Neural cell (in vitro differentiated cells): ENCODE measurements around the gene OVCA2.

ENCODE experiments used
- EZH2 ChIP-seq: fragments of 200-600, 300-800 bp; shearing (Covaris generic), sonication (generic); IDR thresholded peaks from 2 replicates; pipeline ENCODE4 v1.6.1; 2014; ENCODE audit warnings: antibody characterized with exemption, low read length, borderline replicate concordance, mild to moderate bottlenecking; ENCODE audit not compliant: insufficient read depth, poor library complexity, severe bottlenecking
- POLR2AphosphoS5 ChIP-seq: IDR thresholded peaks from 2 replicates; pipeline ENCODE4 v1.6.1; 2012
- TF ChIP-seq, protein P1 (sequence below): fragments of 450-650 bp; IDR thresholded peaks from 2 replicates; pipeline ENCODE4 v1.5.1; 2014; ENCODE audit warnings: antibody characterized with exemption, mild to moderate bottlenecking, moderate library complexity; ENCODE audit not compliant: poor library complexity, severe bottlenecking
- TF ChIP-seq, protein P2 (sequence below): IDR thresholded peaks from 2 replicates; pipeline ENCODE4 v1.6.1; 2012; ENCODE audit warnings: borderline replicate concordance

DNA sequence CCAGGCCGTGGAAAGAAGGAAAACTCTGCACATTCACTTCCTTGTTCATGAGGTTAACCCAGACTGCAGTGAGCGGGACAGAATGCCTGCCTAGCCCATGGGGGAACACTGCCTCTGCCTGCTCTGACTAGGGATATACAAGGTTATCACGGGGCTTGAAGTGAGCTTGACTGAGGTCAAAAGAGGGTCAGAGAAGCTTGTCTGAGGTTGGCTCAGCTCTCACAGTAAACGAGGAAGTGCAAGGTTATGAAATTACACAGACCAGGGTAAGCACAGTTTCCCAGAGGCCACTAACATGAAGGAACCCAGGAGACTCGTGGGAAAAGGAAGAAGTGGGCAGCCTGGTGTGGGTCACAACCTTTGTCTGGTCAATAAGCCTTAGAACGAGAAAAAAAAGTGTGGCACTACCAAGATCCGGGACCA lies 41.8 kb downstream of the OVCA2 start:
- TF ChIP-seq, protein P1, sequence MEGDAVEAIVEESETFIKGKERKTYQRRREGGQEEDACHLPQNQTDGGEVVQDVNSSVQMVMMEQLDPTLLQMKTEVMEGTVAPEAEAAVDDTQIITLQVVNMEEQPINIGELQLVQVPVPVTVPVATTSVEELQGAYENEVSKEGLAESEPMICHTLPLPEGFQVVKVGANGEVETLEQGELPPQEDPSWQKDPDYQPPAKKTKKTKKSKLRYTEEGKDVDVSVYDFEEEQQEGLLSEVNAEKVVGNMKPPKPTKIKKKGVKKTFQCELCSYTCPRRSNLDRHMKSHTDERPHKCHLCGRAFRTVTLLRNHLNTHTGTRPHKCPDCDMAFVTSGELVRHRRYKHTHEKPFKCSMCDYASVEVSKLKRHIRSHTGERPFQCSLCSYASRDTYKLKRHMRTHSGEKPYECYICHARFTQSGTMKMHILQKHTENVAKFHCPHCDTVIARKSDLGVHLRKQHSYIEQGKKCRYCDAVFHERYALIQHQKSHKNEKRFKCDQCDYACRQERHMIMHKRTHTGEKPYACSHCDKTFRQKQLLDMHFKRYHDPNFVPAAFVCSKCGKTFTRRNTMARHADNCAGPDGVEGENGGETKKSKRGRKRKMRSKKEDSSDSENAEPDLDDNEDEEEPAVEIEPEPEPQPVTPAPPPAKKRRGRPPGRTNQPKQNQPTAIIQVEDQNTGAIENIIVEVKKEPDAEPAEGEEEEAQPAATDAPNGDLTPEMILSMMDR = no peak
- TF ChIP-seq EZH2 = no peak
- TF ChIP-seq, protein P2, sequence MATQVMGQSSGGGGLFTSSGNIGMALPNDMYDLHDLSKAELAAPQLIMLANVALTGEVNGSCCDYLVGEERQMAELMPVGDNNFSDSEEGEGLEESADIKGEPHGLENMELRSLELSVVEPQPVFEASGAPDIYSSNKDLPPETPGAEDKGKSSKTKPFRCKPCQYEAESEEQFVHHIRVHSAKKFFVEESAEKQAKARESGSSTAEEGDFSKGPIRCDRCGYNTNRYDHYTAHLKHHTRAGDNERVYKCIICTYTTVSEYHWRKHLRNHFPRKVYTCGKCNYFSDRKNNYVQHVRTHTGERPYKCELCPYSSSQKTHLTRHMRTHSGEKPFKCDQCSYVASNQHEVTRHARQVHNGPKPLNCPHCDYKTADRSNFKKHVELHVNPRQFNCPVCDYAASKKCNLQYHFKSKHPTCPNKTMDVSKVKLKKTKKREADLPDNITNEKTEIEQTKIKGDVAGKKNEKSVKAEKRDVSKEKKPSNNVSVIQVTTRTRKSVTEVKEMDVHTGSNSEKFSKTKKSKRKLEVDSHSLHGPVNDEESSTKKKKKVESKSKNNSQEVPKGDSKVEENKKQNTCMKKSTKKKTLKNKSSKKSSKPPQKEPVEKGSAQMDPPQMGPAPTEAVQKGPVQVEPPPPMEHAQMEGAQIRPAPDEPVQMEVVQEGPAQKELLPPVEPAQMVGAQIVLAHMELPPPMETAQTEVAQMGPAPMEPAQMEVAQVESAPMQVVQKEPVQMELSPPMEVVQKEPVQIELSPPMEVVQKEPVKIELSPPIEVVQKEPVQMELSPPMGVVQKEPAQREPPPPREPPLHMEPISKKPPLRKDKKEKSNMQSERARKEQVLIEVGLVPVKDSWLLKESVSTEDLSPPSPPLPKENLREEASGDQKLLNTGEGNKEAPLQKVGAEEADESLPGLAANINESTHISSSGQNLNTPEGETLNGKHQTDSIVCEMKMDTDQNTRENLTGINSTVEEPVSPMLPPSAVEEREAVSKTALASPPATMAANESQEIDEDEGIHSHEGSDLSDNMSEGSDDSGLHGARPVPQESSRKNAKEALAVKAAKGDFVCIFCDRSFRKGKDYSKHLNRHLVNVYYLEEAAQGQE = no peak
- no peak for TF ChIP-seq POLR2AphosphoS5
